WTC11 (cell line): ENCODE results near the gene PALD1. TPM values are rescaled to one million over a fixed set of nuclear protein-coding genes. Genes with fewer than 3 reads are reported as not detected.

Experiments used
- ATAC-seq: fragments of 200-7000 bp; cut with Tn5 transposase; 2 replicates; pipeline ENCODE4 v1.10.0; 2021; ENCODE audit warnings: mild to moderate bottlenecking, moderate library complexity
- CTCF ChIA-PET: fragments of 300-600 bp; sonication (Branson Sonifier 250); formaldehyde crosslinking; loops from one replicate; lab custom pipeline; 2021; ENCODE audit warnings: antibody characterized with exemption; lab: Charles Lee
- POLR2A ChIA-PET: fragments of 350-600 bp; sonication (Branson Sonifier 250); formaldehyde crosslinking; loops from one replicate; lab custom pipeline; 2021; ENCODE audit warnings: antibody characterized with exemption; lab: Charles Lee
- DNase-seq: peaks from one replicate; pipeline ENCODE4 v3.0.0; 2021; ENCODE audit warnings: low spot score
- H3K27ac Mint-ChIP-seq: 2 replicates; pipeline ENCODE4 v1.8.0; 2021; ENCODE audit warnings: mixed read lengths
- H3K27me3 Mint-ChIP-seq: 2 replicates; pipeline ENCODE4 v1.8.0; 2021; ENCODE audit warnings: low read depth, mild to moderate bottlenecking, moderate library complexity, mixed read lengths
- H3K36me3 Mint-ChIP-seq: 2 replicates; pipeline ENCODE4 v1.8.0; 2021; ENCODE audit warnings: mixed read lengths
- H3K4me1 Mint-ChIP-seq: 2 replicates; pipeline ENCODE4 v1.8.0; 2022; ENCODE audit warnings: mixed read lengths
- H3K4me3 Mint-ChIP-seq: 2 replicates; pipeline ENCODE4 v1.8.0; 2021; ENCODE audit warnings: mild to moderate bottlenecking, moderate library complexity, mixed read lengths
- H3K9me3 Mint-ChIP-seq: 2 replicates; pipeline ENCODE4 v1.8.0; 2021; ENCODE audit warnings: mixed read lengths
- CREB1 ChIP-seq: sonication (generic); formaldehyde crosslinking; IDR thresholded peaks from 2 replicates; pipeline ENCODE4 v1.8.0; 2023; ENCODE audit warnings: mild to moderate bottlenecking, missing genetic modification reagents
- EMX1 ChIP-seq: fragments of 250-450 bp; sonication (Bioruptor Pico); IDR thresholded peaks from 2 replicates; pipeline ENCODE4 v1.8.0; 2021; ENCODE audit warnings: mild to moderate bottlenecking
- GABPB1 ChIP-seq: sonication (generic); formaldehyde crosslinking; IDR thresholded peaks from 2 replicates; pipeline ENCODE4 v1.8.1; 2023; ENCODE audit warnings: mild to moderate bottlenecking, missing genetic modification reagents
- HMGA2 ChIP-seq: fragments of 250-450 bp; sonication (Bioruptor Pico); IDR thresholded peaks from 2 replicates; pipeline ENCODE4 v1.4.0; 2021; ENCODE audit warnings: mild to moderate bottlenecking, moderate library complexity
- JAZF1 ChIP-seq: fragments of 250-450 bp; sonication (Bioruptor Pico); IDR thresholded peaks from 2 replicates; pipeline ENCODE4 v1.9.0; 2021; ENCODE audit warnings: moderate library complexity, mild to moderate bottlenecking, inconsistent platforms
- KAT7 ChIP-seq: sonication (generic); formaldehyde crosslinking; IDR thresholded peaks from 2 replicates; pipeline ENCODE4 v1.8.1; 2023; ENCODE audit warnings: missing genetic modification reagents, mild to moderate bottlenecking, borderline replicate concordance
- NFATC4 ChIP-seq: fragments of 250-450 bp; sonication (Bioruptor Pico); IDR thresholded peaks from 2 replicates; pipeline ENCODE4 v1.9.0; 2021; ENCODE audit warnings: mild to moderate bottlenecking
- NFE2L1 ChIP-seq: sonication (generic); formaldehyde crosslinking; IDR thresholded peaks from 2 replicates; pipeline ENCODE4 v1.8.1; 2023; ENCODE audit warnings: missing genetic modification reagents
- RELA ChIP-seq: sonication (generic); formaldehyde crosslinking; IDR thresholded peaks from 2 replicates; pipeline ENCODE4 v1.8.1; 2022; ENCODE audit warnings: missing genetic modification reagents, mild to moderate bottlenecking, borderline replicate concordance
- SMAD3 ChIP-seq: sonication (generic); formaldehyde crosslinking; IDR thresholded peaks from 2 replicates; pipeline ENCODE4 v1.8.0; 2022; ENCODE audit warnings: missing genetic modification reagents, mild to moderate bottlenecking, borderline replicate concordance
- TCF7 ChIP-seq: sonication (generic); formaldehyde crosslinking; IDR thresholded peaks from 2 replicates; pipeline ENCODE4 v1.8.0; 2022; ENCODE audit warnings: mild to moderate bottlenecking, low read depth, missing genetic modification reagents, moderate library complexity
- TEAD1 ChIP-seq: sonication (generic); formaldehyde crosslinking; IDR thresholded peaks from 2 replicates; pipeline ENCODE4 v1.8.0; 2022; ENCODE audit warnings: mild to moderate bottlenecking, missing genetic modification reagents
- ZNF263 ChIP-seq: sonication (generic); formaldehyde crosslinking; IDR thresholded peaks from 2 replicates; pipeline ENCODE4 v1.8.1; 2022; ENCODE audit warnings: low read depth, mild to moderate bottlenecking, moderate library complexity, missing genetic modification reagents
- ZNF396 ChIP-seq: fragments of 250-450 bp; sonication (Bioruptor Pico); IDR thresholded peaks from 2 replicates; pipeline ENCODE4 v1.8.0; 2021; ENCODE audit warnings: mild to moderate bottlenecking, moderate library complexity, borderline replicate concordance
- total RNA-seq: library from RNA; stranded (reverse); gene quantifications from 3 replicates; pipeline ENCODE4 v1.2.3, GENCODE V29; 2021
- TF ChIP-seq, protein P1 (sequence below): sonication (generic); formaldehyde crosslinking; IDR thresholded peaks from 2 replicates; pipeline ENCODE4 v1.8.1; 2022; ENCODE audit warnings: missing genetic modification reagents, borderline replicate concordance
- TF ChIP-seq, protein P2 (sequence below): sonication (generic); formaldehyde crosslinking; IDR thresholded peaks from 2 replicates; pipeline ENCODE4 v1.8.1; 2023; ENCODE audit warnings: mild to moderate bottlenecking, missing genetic modification reagents, borderline replicate concordance
- TF ChIP-seq, protein P3 (sequence below): sonication (generic); formaldehyde crosslinking; conservative IDR thresholded peaks from 2 replicates; pipeline ENCODE4 v1.8.1; 2023; ENCODE audit warnings: mild to moderate bottlenecking, low read depth, missing genetic modification reagents, moderate library complexity
- TF ChIP-seq, protein P4 (sequence below): fragments of 250-450 bp; sonication (Bioruptor Pico); IDR thresholded peaks from 2 replicates; pipeline ENCODE4 v1.9.0; 2021; ENCODE audit warnings: mild to moderate bottlenecking, borderline replicate concordance

PALD1 gene
- total RNA-seq, 1 experiment from 2014 or later = 43.6 TPM

DNA sequence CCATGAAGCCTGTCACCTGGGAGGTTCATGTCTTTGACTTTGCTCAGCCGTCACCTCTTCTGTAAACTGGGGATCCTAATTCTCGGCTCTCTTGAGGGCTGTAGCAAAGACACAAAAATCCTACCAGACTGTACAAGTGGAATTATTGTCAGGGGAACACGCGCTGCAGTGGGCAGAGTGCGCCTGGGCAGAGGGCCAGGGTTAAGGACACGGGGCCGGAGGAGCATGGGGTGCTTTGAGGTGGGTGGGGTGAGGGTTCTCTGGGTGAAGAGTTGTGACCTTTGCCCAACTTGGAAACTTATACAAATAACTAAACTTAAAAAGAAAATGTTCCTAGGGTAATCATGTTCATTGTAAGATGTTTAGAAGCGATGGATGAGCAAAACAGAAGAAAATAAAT, 36.0 kb downstream of the PALD1 start (continued):
- TF ChIP-seq, protein P1, sequence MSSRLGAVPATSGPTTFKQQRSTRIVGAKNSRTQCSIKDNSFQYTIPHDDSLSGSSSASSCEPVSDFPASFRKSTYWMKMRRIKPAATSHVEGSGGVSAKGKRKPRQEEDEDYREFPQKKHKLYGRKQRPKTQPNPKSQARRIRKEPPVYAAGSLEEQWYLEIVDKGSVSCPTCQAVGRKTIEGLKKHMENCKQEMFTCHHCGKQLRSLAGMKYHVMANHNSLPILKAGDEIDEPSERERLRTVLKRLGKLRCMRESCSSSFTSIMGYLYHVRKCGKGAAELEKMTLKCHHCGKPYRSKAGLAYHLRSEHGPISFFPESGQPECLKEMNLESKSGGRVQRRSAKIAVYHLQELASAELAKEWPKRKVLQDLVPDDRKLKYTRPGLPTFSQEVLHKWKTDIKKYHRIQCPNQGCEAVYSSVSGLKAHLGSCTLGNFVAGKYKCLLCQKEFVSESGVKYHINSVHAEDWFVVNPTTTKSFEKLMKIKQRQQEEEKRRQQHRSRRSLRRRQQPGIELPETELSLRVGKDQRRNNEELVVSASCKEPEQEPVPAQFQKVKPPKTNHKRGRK = no peak

DNA sequence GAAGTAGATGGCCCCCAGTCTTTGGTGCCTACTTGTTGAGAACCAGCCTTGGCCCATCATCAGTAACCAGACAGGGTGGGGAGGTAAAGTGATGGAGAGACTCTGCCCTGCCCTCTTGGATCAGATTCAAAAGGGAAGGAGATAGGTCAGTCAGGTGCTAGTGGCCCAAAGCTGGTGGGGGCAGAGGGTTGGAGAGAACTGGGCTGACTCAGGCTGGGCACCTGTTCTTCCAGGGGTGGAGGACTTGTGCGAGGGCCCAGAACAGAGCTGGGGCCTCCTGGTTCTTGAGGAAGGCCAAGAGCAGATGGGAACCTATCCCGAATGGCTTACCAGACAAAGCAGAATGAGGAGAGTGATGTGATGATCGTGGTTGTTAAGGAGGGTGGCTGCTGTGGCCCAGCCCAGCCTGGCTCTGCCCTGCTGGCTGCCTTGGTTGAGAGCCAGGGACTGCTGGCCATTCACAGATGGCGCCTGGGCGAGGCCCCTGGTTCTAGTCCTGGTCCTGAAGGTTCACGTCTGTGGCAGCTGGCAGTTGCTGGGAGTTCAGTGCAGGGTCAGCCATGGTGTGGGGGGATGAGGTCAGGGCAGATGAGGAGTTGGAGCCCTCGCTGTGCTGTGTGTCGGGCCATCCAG, 36.6 kb downstream of the PALD1 start:
- TF ChIP-seq GABPB1 (CRISPR knock-in tag) (no peak), TEAD1 (CRISPR knock-in tag) (no peak), TCF7 (CRISPR knock-in tag) (no peak), HMGA2 (no peak), CREB1 (CRISPR knock-in tag) (no peak)
- TF ChIP-seq, protein P2, sequence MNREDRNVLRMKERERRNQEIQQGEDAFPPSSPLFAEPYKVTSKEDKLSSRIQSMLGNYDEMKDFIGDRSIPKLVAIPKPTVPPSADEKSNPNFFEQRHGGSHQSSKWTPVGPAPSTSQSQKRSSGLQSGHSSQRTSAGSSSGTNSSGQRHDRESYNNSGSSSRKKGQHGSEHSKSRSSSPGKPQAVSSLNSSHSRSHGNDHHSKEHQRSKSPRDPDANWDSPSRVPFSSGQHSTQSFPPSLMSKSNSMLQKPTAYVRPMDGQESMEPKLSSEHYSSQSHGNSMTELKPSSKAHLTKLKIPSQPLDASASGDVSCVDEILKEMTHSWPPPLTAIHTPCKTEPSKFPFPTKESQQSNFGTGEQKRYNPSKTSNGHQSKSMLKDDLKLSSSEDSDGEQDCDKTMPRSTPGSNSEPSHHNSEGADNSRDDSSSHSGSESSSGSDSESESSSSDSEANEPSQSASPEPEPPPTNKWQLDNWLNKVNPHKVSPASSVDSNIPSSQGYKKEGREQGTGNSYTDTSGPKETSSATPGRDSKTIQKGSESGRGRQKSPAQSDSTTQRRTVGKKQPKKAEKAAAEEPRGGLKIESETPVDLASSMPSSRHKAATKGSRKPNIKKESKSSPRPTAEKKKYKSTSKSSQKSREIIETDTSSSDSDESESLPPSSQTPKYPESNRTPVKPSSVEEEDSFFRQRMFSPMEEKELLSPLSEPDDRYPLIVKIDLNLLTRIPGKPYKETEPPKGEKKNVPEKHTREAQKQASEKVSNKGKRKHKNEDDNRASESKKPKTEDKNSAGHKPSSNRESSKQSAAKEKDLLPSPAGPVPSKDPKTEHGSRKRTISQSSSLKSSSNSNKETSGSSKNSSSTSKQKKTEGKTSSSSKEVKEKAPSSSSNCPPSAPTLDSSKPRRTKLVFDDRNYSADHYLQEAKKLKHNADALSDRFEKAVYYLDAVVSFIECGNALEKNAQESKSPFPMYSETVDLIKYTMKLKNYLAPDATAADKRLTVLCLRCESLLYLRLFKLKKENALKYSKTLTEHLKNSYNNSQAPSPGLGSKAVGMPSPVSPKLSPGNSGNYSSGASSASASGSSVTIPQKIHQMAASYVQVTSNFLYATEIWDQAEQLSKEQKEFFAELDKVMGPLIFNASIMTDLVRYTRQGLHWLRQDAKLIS = no peak
- no peaks in the 10 kb centered on the region for H3K9me3 Mint-ChIP-seq
- H3K27ac Mint-ChIP-seq = 0 out of 2 replicates have a peak overlapping the region, but pooled peaks have one; percentile 76
- DNase-seq (no peak), ATAC-seq (no peak)
- ChIA-PET POLR2A (no interaction called here), CTCF (interaction anchor here (2.1 kb wide), 1 partner anchor 53 kb away, joined by 8 read pairs; no protein-coding TSS in a partner anchor)
- no peak overlapping the region for H3K4me3 Mint-ChIP-seq
- H3K4me1 Mint-ChIP-seq = peaks cover 34% of the 10 kb centered on the region
- no peaks in the 10 kb centered on the region for H3K36me3 Mint-ChIP-seq
- no peaks in the 10 kb centered on the region for H3K27me3 Mint-ChIP-seq

DNA sequence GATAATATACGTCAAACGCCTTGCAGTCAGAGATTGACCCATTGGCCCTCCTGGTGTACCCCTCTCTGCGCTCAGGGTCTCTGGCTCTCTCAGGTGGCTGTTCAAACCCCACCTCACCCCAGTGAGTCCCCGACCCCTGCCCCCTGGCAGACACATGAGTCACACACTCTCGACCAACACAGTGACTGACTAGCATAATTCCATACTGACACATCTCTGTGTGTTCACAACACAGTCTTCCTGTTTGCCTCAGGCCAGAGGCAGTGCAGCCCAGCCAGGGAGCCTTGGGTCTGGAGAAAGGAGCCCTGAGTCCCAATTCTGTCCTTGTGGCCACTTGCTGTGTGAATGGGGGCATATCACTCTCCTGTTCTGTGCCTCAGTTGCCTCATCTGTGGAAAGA, 40.1 kb downstream of the PALD1 start:
- Mint-ChIP-seq H3K36me3 (no peaks in the 10 kb centered on the region), H3K27me3 (no peaks in the 10 kb centered on the region), H3K9me3 (no peaks in the 10 kb centered on the region), H3K4me1 (peaks cover 12% of the 10 kb centered on the region), H3K27ac (no peak overlapping the region; the same call in 1 of the 2 replicates), H3K4me3 (no peak overlapping the region)
- ChIA-PET POLR2A (no interaction called here), CTCF (no interaction called here)
- ATAC-seq (no peak), DNase-seq (no peak)
- TF ChIP-seq RELA (no peak), JAZF1 (CRISPR knock-in tag) (no peak), NFATC4 (CRISPR knock-in tag) (no peak), NFE2L1 (CRISPR knock-in tag) (no peak), CREB1 (CRISPR knock-in tag) (no peak), ZNF263 (CRISPR knock-in tag) (no peak), EMX1 (no peak), KAT7 (CRISPR knock-in tag) (no peak), ZNF396 (no peak), SMAD3 (CRISPR knock-in tag) (no peak), GABPB1 (CRISPR knock-in tag) (no peak)
- TF ChIP-seq, protein P3, sequence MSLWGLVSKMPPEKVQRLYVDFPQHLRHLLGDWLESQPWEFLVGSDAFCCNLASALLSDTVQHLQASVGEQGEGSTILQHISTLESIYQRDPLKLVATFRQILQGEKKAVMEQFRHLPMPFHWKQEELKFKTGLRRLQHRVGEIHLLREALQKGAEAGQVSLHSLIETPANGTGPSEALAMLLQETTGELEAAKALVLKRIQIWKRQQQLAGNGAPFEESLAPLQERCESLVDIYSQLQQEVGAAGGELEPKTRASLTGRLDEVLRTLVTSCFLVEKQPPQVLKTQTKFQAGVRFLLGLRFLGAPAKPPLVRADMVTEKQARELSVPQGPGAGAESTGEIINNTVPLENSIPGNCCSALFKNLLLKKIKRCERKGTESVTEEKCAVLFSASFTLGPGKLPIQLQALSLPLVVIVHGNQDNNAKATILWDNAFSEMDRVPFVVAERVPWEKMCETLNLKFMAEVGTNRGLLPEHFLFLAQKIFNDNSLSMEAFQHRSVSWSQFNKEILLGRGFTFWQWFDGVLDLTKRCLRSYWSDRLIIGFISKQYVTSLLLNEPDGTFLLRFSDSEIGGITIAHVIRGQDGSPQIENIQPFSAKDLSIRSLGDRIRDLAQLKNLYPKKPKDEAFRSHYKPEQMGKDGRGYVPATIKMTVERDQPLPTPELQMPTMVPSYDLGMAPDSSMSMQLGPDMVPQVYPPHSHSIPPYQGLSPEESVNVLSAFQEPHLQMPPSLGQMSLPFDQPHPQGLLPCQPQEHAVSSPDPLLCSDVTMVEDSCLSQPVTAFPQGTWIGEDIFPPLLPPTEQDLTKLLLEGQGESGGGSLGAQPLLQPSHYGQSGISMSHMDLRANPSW (CRISPR knock-in tag) = no peak
- TF ChIP-seq, protein P4, sequence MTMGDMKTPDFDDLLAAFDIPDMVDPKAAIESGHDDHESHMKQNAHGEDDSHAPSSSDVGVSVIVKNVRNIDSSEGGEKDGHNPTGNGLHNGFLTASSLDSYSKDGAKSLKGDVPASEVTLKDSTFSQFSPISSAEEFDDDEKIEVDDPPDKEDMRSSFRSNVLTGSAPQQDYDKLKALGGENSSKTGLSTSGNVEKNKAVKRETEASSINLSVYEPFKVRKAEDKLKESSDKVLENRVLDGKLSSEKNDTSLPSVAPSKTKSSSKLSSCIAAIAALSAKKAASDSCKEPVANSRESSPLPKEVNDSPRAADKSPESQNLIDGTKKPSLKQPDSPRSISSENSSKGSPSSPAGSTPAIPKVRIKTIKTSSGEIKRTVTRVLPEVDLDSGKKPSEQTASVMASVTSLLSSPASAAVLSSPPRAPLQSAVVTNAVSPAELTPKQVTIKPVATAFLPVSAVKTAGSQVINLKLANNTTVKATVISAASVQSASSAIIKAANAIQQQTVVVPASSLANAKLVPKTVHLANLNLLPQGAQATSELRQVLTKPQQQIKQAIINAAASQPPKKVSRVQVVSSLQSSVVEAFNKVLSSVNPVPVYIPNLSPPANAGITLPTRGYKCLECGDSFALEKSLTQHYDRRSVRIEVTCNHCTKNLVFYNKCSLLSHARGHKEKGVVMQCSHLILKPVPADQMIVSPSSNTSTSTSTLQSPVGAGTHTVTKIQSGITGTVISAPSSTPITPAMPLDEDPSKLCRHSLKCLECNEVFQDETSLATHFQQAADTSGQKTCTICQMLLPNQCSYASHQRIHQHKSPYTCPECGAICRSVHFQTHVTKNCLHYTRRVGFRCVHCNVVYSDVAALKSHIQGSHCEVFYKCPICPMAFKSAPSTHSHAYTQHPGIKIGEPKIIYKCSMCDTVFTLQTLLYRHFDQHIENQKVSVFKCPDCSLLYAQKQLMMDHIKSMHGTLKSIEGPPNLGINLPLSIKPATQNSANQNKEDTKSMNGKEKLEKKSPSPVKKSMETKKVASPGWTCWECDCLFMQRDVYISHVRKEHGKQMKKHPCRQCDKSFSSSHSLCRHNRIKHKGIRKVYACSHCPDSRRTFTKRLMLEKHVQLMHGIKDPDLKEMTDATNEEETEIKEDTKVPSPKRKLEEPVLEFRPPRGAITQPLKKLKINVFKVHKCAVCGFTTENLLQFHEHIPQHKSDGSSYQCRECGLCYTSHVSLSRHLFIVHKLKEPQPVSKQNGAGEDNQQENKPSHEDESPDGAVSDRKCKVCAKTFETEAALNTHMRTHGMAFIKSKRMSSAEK (CRISPR knock-in tag) = no peak
- TF ChIP-seq, protein P1 = no peak
